Nephron (organoid): ENCODE measurements around the gene THRB.

Experiments used
- H3K27ac Mint-ChIP-seq, 3 experiments: 2 replicates each; pipeline ENCODE4 v1.8.0; 2020; ENCODE audit warnings: mixed read lengths in 3 of 3, mild to moderate bottlenecking in 2 of 3, moderate library complexity in 1 of 3
- H3K27me3 Mint-ChIP-seq: 2 replicates; pipeline ENCODE4 v1.8.0; 2021; ENCODE audit warnings: low read depth, mild to moderate bottlenecking, moderate library complexity, mixed read lengths
- H3K36me3 Mint-ChIP-seq: 2 replicates; pipeline ENCODE4 v1.8.0; 2020; ENCODE audit warnings: low read depth, mixed read lengths
- H3K4me1 Mint-ChIP-seq: 2 replicates; pipeline ENCODE4 v1.8.0; 2020; ENCODE audit warnings: mixed read lengths
- H3K4me3 Mint-ChIP-seq, 3 experiments: 2 replicates each; pipeline ENCODE4 v1.8.0; 2020; ENCODE audit warnings: mild to moderate bottlenecking in 3 of 3, mixed read lengths in 3 of 3, moderate library complexity in 2 of 3
- H3K9me3 Mint-ChIP-seq: 2 replicates; pipeline ENCODE4 v1.8.0; 2020; ENCODE audit warnings: mixed read lengths
- TF ChIP-seq, protein P1 (sequence below), 3 experiments: fragments of 200-600 bp; sonication (generic); IDR thresholded peaks; one replicate each; pipeline ENCODE4 v1.5.0; 2021; ENCODE audit warnings: antibody characterized with exemption in 3 of 3; ENCODE audit not compliant: unreplicated experiment in 3 of 3

THRB gene

DNA sequence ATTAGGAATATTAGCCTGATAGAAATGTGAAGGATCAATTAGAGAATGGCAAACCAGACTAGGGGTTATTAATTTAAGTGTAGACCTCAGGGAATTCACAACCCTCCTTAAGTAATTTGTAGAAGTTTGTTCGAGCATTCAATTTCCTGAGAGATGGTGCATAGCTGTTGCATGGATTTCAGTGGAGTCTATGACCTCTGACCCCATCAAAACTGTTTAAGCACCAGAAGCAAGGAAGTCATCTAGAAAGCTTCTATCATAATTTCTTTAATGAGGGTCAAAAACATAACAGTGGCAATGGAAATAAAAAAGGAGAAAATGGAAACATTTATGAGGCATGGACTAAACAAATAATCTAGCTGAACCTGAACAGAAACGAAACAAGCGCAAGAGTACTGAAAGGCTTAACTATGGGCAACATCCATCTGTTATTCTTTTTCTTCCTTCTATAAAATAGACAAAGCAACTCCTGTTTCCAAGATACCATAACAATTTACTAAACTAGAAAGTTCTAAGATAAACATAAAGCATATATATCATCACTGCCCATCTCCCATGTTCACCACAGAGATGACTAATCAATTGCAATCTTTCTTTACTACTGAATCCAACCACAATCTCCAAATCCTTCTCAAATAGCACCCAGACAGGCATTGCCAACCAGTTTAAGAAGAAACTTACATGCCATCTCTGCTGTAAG is 151.4 kb downstream of the THRB start:
- no peaks in the 10 kb centered on the region for H3K9me3 Mint-ChIP-seq
- TF ChIP-seq, protein P1, sequence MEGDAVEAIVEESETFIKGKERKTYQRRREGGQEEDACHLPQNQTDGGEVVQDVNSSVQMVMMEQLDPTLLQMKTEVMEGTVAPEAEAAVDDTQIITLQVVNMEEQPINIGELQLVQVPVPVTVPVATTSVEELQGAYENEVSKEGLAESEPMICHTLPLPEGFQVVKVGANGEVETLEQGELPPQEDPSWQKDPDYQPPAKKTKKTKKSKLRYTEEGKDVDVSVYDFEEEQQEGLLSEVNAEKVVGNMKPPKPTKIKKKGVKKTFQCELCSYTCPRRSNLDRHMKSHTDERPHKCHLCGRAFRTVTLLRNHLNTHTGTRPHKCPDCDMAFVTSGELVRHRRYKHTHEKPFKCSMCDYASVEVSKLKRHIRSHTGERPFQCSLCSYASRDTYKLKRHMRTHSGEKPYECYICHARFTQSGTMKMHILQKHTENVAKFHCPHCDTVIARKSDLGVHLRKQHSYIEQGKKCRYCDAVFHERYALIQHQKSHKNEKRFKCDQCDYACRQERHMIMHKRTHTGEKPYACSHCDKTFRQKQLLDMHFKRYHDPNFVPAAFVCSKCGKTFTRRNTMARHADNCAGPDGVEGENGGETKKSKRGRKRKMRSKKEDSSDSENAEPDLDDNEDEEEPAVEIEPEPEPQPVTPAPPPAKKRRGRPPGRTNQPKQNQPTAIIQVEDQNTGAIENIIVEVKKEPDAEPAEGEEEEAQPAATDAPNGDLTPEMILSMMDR (IDR thresholded peaks at IDR 0.05; ENCODE audit: unreplicated experiment in 3 of 3) = no peak
- H3K4me3 Mint-ChIP-seq = no peak overlapping the region
- H3K4me1 Mint-ChIP-seq = peaks cover 23% of the 10 kb centered on the region
- H3K36me3 Mint-ChIP-seq = no peaks in the 10 kb centered on the region
- no peak overlapping the region for H3K27ac Mint-ChIP-seq
- no peaks in the 10 kb centered on the region for H3K27me3 Mint-ChIP-seq

DNA sequence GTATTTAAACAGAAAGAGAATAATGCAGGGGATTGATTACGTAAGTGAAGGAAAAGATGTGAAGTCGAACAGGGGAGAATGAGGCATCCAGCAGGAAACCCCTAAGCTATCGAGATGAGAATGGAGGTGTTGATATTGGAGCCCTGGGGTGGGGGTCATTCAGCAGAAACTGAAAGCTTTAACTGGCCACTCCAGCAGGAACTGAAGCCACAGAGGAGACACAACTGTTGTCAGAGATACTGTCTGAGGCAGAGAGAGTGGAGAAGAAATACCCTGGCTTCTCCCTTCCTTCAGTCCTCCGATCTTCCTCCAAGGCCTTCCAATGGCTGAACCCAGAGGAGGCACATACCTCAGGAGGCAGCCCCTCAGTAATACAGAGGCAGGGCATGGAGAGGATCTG is 152.4 kb downstream of the THRB start:
- Mint-ChIP-seq H3K27me3 (no peaks in the 10 kb centered on the region), H3K4me3 (no peak overlapping the region), H3K27ac (peak overlapping the region in 1 of 3 experiments; percentile 26), H3K4me1 (peaks cover 23% of the 10 kb centered on the region), H3K9me3 (no peaks in the 10 kb centered on the region), H3K36me3 (no peaks in the 10 kb centered on the region)
- TF ChIP-seq, protein P1 (IDR thresholded peaks at IDR 0.05; ENCODE audit: unreplicated experiment in 3 of 3) = no peak

DNA sequence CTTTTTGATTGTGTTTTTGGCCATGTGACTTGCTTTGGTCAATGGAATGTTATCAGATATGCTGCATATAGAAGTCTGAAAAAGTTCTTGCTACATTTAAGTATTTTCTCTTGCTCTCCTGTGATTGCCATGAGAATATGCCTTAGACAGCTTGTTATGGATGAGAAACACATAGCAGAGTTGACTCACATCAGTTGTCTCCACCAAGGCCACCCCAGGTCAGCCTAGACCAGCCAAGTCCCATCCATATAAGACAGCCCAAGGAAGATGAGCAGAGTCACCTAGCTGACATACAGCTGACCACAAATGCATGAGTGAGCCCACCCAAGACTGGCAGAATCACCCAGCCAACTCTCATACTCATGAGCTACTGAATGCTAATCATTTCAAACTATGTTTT is 153.0 kb downstream of the THRB start:
- Mint-ChIP-seq H3K27ac (peak overlapping the region in 1 of 3 experiments; percentile 46), H3K4me1 (peaks cover 23% of the 10 kb centered on the region), H3K9me3 (no peaks in the 10 kb centered on the region), H3K4me3 (no peak overlapping the region), H3K36me3 (no peaks in the 10 kb centered on the region), H3K27me3 (no peaks in the 10 kb centered on the region)
- TF ChIP-seq, protein P1 (IDR thresholded peaks at IDR 0.05; ENCODE audit: unreplicated experiment in 3 of 3) = no peak

DNA sequence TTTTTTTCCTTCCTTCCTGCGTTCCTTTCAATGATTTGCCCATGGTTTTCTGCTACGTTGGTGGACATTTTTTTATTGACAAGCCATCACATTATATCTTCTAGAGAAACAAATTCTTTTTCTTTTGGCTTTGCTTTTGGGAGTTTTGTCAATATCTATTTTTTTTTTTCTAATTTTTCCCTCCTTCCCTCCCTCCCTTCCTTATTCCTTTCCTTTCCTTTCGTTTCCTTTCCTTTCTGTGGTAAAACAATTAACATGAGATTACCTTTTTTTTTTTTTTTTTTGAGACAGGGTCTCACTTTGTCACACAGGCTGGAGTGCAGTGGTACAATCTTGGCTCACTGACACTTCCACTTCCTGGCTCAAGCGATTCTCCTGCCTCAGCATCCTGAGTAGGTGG is 153.7 kb downstream of the THRB start:
- Mint-ChIP-seq H3K4me1 (peaks cover 23% of the 10 kb centered on the region), H3K9me3 (no peaks in the 10 kb centered on the region), H3K4me3 (no peak overlapping the region), H3K27me3 (no peaks in the 10 kb centered on the region), H3K36me3 (no peaks in the 10 kb centered on the region), H3K27ac (peak overlapping the region in 1 of 3 experiments; percentile 5)
- TF ChIP-seq, protein P1 (IDR thresholded peaks at IDR 0.05; ENCODE audit: unreplicated experiment in 3 of 3) = no peak

DNA sequence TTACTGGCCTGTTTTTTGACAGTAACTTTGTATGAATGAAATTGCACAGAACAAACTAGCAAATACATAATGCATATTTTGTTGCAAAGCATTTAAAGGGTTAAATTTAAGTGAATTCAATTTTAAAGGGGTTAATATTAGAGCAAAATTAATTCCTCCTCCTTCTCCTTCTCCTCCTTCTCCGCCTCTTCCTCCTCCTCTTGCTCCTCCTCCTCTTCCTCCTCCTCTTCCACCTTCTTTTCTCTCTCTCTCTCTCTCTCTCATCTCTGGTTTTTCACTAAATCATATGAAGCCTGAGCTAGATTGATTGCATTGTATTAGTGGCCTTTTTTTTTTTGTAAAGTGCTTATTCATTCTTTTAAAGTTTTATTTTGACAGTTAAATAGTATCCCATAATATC is 154.5 kb downstream of the THRB start:
- H3K27ac Mint-ChIP-seq = peak overlapping the region in 2 of 3 experiments; percentile 1 to 53
- no peaks in the 10 kb centered on the region for H3K36me3 Mint-ChIP-seq
- no peaks in the 10 kb centered on the region for H3K9me3 Mint-ChIP-seq
- peaks cover 23% of the 10 kb centered on the region for H3K4me1 Mint-ChIP-seq
- H3K4me3 Mint-ChIP-seq = peak overlapping the region in 1 of 3 experiments; percentile 9
- no peaks in the 10 kb centered on the region for H3K27me3 Mint-ChIP-seq
- TF ChIP-seq, protein P1 (IDR thresholded peaks at IDR 0.05; ENCODE audit: unreplicated experiment in 3 of 3) = no peak

DNA sequence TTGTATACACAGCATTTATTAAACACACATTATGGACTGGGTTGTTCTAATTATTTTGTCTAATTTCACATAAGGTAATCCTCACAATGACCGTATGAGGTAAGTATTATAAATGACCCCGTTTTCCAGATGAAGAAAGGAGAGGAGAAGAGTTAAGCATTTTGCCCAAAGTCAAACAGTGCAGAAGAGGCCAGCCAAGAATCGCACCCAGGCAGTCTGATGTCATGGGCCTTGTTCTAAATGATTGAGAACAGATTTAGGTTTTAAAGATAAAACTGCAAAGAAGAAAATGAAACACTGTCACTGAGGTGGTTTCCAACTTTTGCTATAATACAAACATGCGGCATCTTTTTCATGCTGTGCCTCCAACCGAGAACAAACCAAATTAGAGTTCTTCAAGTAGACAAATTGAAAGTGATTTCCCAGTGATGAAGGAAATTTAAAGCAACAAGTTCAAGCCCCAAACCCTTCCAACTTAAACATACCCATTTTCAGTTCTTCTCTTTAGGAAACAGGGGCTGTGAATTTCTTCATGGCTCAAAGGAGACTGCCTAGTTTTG is 155.3 kb downstream of the THRB start:
- H3K9me3 Mint-ChIP-seq = no peaks in the 10 kb centered on the region
- TF ChIP-seq, protein P1 (IDR thresholded peaks at IDR 0.05; ENCODE audit: unreplicated experiment in 3 of 3) = no peak
- H3K4me3 Mint-ChIP-seq = no peak overlapping the region
- peaks cover 17% of the 10 kb centered on the region for H3K4me1 Mint-ChIP-seq
- peak overlapping the region in 2 of 3 experiments; percentile 19 to 70 for H3K27ac Mint-ChIP-seq
- no peaks in the 10 kb centered on the region for H3K36me3 Mint-ChIP-seq
- H3K27me3 Mint-ChIP-seq = no peaks in the 10 kb centered on the region
